Osteoblast (primary cell): ENCODE measurements around the gene CLECL1. TPM values are rescaled to one million over a fixed set of nuclear protein-coding genes. Genes with fewer than 3 reads are reported as not detected.
"Not testable (repeated sequence)": the region's sequence is repeated elsewhere in the genome, so short reads cannot be mapped to it uniquely, and the experiment has no call there.

Experiments
- DNase-seq: peaks from one replicate; pipeline ENCODE4 v3.0.0; 2011; ENCODE audit warnings: low spot score, mixed read lengths; ENCODE audit not compliant: insufficient read length; ENCODE audit errors: missing footprints
- H2AFZ ChIP-seq: 2 replicates; pipeline ENCODE4 v1.6.0; 2011; ENCODE audit warnings: mild to moderate bottlenecking, low read length
- H3K27ac ChIP-seq: 2 replicates; pipeline ENCODE4 v1.5.1; 2011; ENCODE audit warnings: mild to moderate bottlenecking, low read depth, low read length, moderate library complexity
- H3K27me3 ChIP-seq: 2 replicates; pipeline ENCODE4 v1.6.0; 2012; ENCODE audit warnings: mild to moderate bottlenecking, control low read depth, inconsistent platforms, low read length, moderate library complexity; ENCODE audit not compliant: insufficient read depth
- H3K36me3 ChIP-seq: 2 replicates; pipeline ENCODE4 v1.5.1; 2011; ENCODE audit warnings: mild to moderate bottlenecking, low read length, control low read depth, moderate library complexity; ENCODE audit not compliant: insufficient read depth
- H3K4me1 ChIP-seq: 2 replicates; pipeline ENCODE4 v1.5.1; 2011; ENCODE audit warnings: mild to moderate bottlenecking, low read length, control low read depth, moderate library complexity; ENCODE audit not compliant: insufficient read depth
- H3K4me2 ChIP-seq: 2 replicates; pipeline ENCODE4 v1.6.0; 2011; ENCODE audit warnings: mild to moderate bottlenecking, low read length; ENCODE audit not compliant: insufficient read depth
- H3K4me3 ChIP-seq: fragments of 200-600 bp; sonication (generic); 3 replicates; pipeline ENCODE4 v1.5.1; 2012; ENCODE audit warnings: mild to moderate bottlenecking, low read length, inconsistent platforms; ENCODE audit not compliant: insufficient read depth
- H3K79me2 ChIP-seq: 2 replicates; pipeline ENCODE4 v1.6.0; 2012; ENCODE audit warnings: mild to moderate bottlenecking, low read length, control low read depth, inconsistent platforms; ENCODE audit not compliant: insufficient read depth
- H3K9me3 ChIP-seq: 2 replicates; pipeline ENCODE4 v1.5.1; 2011; ENCODE audit warnings: low read depth, low read length, control low read depth
- H4K20me1 ChIP-seq: 2 replicates; pipeline ENCODE4 v1.6.0; 2012; ENCODE audit warnings: mild to moderate bottlenecking, low read length, control low read depth; ENCODE audit not compliant: insufficient read depth
- CTCF ChIP-seq: IDR thresholded peaks from 2 replicates; pipeline ENCODE4 v1.5.1; 2011; ENCODE audit warnings: mild to moderate bottlenecking, low read depth, low read length, moderate library complexity; ENCODE audit errors: extremely low read depth
- total RNA-seq: library from RNA; depleted of rRNA; stranded (reverse); fragments of >200 nt; gene quantifications from 2 replicates; pipeline ENCODE4 v1.2.3, GENCODE V29; 2012

The CLECL1 gene
- total RNA-seq, 1 donor = not detected

DNA sequence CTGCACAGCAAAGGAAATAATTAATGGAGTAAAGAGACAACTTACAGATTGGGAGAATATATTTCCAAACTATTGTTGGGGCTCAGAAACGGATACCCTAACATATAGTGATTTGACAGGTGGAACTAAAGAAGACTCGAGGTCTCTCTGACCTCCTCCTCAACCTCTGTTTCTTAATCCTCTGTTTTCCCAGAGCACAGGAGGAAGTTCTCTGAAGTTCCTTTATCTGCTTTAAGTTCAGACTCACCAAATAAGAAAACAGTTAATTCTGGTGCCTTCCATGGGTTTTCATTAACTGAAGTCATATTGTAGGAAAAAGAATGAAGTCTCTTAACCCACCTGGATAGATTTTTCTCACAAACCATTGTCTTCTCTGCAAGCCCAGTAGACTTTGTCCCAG is 34.2 kb downstream of the CLECL1 start:
- DNase-seq = no peak
- Histone ChIP-seq H3K4me1 (peaks cover 3% of the 10 kb centered on the region), H3K79me2 (no peaks in the 10 kb centered on the region), H2AFZ (no peak overlapping the region), H3K27me3 (no peaks in the 10 kb centered on the region), H3K27ac (no peak overlapping the region), H3K4me2 (no peak overlapping the region), H3K9me3 (no peaks in the 10 kb centered on the region), H3K36me3 (no peaks in the 10 kb centered on the region), H4K20me1 (no peaks in the 10 kb centered on the region), H3K4me3 (no peak overlapping the region)
- TF ChIP-seq CTCF = no peak

DNA sequence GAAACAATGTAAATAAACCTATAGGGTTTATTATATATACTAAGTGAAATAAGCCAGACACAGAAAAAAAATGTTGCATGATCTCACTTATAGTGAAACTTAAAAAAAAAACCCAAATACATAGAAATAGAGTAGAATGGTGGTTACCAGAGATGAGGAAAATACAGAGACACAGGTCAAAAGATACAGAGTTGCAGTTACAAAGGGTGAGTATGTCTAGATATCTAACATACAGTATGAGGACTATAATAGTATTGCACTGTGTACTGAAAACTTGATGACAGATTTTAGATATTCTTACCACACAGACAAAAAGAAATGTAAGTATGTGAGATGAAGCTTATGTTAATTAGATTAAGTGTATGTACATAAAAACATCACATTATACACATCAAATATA is 35.3 kb downstream of the CLECL1 start:
- Histone ChIP-seq H4K20me1 (no peaks in the 10 kb centered on the region), H3K27ac (no peak overlapping the region), H3K79me2 (no peaks in the 10 kb centered on the region), H2AFZ (no peak overlapping the region), H3K4me1 (peaks cover 3% of the 10 kb centered on the region), H3K4me2 (no peak overlapping the region), H3K36me3 (no peaks in the 10 kb centered on the region), H3K4me3 (no peak overlapping the region), H3K27me3 (no peaks in the 10 kb centered on the region), H3K9me3 (no peaks in the 10 kb centered on the region)
- DNase-seq = no peak
- no peak for TF ChIP-seq CTCF

- H3K9me3 ChIP-seq, H3K27me3 ChIP-seq, H3K4me3 ChIP-seq, H3K79me2 ChIP-seq, H2AFZ ChIP-seq, DNase-seq, H3K4me2 ChIP-seq, H3K36me3 ChIP-seq, H3K4me1 ChIP-seq, H4K20me1 ChIP-seq, H3K27ac ChIP-seq: not testable (repeated sequence)
Observed at GRCh38 chr12:9695661-9696060, 37.2 kb downstream of the CLECL1 start.

DNA sequence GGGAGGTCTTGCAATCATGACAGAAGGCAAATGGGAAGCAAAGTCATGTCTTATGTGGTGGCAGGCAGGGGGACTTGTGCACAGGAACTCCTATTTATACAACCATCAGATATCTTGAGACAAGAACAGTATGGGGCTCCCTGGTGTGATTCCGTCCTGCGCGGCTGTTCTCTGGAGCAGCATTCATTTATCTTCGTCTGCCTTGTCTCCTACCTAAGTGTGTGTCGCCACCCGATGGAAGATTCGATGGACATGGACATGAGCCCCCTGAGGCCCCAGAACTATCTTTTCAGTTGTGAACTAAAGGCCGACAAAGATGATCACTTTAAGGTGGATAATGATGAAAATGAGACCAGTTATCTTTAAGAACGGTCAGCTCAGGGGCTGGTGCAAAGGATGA is 37.7 kb downstream of the CLECL1 start:
- H3K4me1 ChIP-seq, H3K4me3 ChIP-seq, H3K36me3 ChIP-seq, H3K27me3 ChIP-seq, H3K27ac ChIP-seq, H2AFZ ChIP-seq, H3K79me2 ChIP-seq, DNase-seq, H3K9me3 ChIP-seq, H4K20me1 ChIP-seq, H3K4me2 ChIP-seq: not testable (repeated sequence)

DNA sequence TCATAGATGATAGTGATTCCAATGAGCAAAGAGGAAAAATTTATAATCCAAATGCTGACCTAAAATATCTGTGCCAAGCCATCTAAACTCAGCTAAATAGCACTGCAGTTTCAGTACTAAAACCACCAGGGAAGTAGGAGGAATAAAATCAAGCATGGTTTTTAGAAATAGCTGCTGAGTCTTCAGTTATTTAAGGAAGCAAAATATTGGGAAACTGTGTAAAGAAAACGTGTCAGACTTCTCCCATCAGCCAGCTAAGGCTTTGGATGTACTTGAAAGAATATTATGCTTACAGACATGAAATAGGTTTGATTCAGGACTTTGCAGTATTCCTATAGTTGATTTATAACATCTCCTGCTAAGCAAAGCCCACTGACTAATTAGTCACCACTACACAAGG is 38.7 kb downstream of the CLECL1 start:
- H2AFZ ChIP-seq = no peak overlapping the region
- no peak overlapping the region for H3K4me3 ChIP-seq
- no peaks in the 10 kb centered on the region for H3K27me3 ChIP-seq
- H3K27ac ChIP-seq = no peak overlapping the region
- TF ChIP-seq CTCF = no peak
- no peaks in the 10 kb centered on the region for H3K79me2 ChIP-seq
- DNase-seq = no peak
- H3K36me3 ChIP-seq = peaks cover under 1% of the 10 kb centered on the region
- no peaks in the 10 kb centered on the region for H4K20me1 ChIP-seq
- no peak overlapping the region for H3K4me2 ChIP-seq
- no peaks in the 10 kb centered on the region for H3K4me1 ChIP-seq
- no peaks in the 10 kb centered on the region for H3K9me3 ChIP-seq
